ENCODE results near the gene STXBP6. TPM values are rescaled to one million over a fixed set of nuclear protein-coding genes. Genes with fewer than 3 reads are reported as not detected.

Gene STXBP6
- total and polyA plus RNA-seq, 2 of the 13 experiments (the other 11 are each of a cell fraction or from before 2014, with no cell fraction given): 35.3 to 42.8 TPM

DNA sequence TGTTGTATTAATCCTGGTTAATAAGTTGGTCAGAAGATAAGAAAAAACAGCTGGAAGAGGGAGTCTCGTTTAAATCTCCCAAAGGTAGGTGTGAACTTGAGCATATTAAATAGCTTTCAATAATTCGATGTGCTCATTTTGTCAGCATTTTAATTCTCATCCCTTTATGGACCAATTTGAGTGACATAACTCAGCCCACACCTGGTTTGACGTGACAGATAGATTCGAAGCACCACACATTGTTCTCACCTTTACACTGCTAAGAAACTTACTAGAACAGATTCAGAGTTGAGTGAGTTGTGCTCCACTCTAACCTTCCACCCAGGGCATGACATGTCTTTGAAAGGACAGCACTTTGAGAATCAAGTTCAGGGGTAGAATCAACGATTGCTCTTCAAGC is 254.5 kb downstream of the STXBP6 start:
- Histone ChIP-seq H3K4me2 (ENCODE audit: low read depth, low read length) (no peak overlapping the region), H3K27me3 (ENCODE audit: control insufficient read depth in 1 of 2, insufficient read depth in 2 of 2, low read length in 2 of 2) (peaks cover 0 to 3% of the 10 kb centered on the region in 2 experiments; a peak in 1 of 5 replicates), H3K4me3 (replicated peaks in 1 of 3; ENCODE audit: insufficient read depth in 1 of 3, low read depth in 2 of 3, low read length in 3 of 3) (no peak overlapping the region), H3K79me2 (ENCODE audit: insufficient read depth, low read length) (no peaks in the 10 kb centered on the region), H3K36me3 (replicated peaks in 1 of 2; ENCODE audit: control insufficient read depth in 1 of 2, insufficient read depth in 2 of 2, low read length in 2 of 2) (no peaks in the 10 kb centered on the region), H3K9ac (ENCODE audit: insufficient read depth, low read depth, low read length) (no peak overlapping the region), H4K20me1 (ENCODE audit: insufficient read depth, low read length) (no peaks in the 10 kb centered on the region), H3K4me1 (ENCODE audit: insufficient read depth, low read length) (no peaks in the 10 kb centered on the region), H2AFZ (ENCODE audit: low read length) (no peak overlapping the region), H3K9me3 (ENCODE audit: low read length) (no peaks in the 10 kb centered on the region), H3K27ac (ENCODE audit: extremely low read length, insufficient read depth, low read length) (no peak overlapping the region)
- ChIA-PET POLR2A (no interaction called here), CTCF (ENCODE audit: low intra/inter-chr PET ratio, low total read pairs) (no interaction called here)
- no peak for ATAC-seq
- intact Hi-C loops (cut with micrococcal nuclease; ENCODE audit: unreplicated experiment): no loop called here
- no peak for DNase-seq (ENCODE audit: low spot score)
- FAIRE-seq: no peak
- in situ Hi-C loops (cut with HindIII; ENCODE audit: extremely low pct_ligation_motif_present, low pct_unique_long_range_greater_than_20kb): no loop called here
- no TSS peak for BruUV-seq (replicated peaks)
- WGBS (ENCODE audit: low lambda C conversion rate): 24% methylated on average over 5 of the region's 5 CpGs
- no peak for TF ChIP-seq ATAD3A (CRISPR knock-in tag; IDR thresholded peaks at IDR 0.05)
- TF ChIP-seq MZF1 (CRISPR knock-in tag; IDR thresholded peaks at IDR 0.05; ENCODE audit: borderline replicate concordance): no peak
- TF ChIP-seq ZNF12 (CRISPR knock-in tag; IDR thresholded peaks at IDR 0.05): no peak
- TF ChIP-seq, protein P1, sequence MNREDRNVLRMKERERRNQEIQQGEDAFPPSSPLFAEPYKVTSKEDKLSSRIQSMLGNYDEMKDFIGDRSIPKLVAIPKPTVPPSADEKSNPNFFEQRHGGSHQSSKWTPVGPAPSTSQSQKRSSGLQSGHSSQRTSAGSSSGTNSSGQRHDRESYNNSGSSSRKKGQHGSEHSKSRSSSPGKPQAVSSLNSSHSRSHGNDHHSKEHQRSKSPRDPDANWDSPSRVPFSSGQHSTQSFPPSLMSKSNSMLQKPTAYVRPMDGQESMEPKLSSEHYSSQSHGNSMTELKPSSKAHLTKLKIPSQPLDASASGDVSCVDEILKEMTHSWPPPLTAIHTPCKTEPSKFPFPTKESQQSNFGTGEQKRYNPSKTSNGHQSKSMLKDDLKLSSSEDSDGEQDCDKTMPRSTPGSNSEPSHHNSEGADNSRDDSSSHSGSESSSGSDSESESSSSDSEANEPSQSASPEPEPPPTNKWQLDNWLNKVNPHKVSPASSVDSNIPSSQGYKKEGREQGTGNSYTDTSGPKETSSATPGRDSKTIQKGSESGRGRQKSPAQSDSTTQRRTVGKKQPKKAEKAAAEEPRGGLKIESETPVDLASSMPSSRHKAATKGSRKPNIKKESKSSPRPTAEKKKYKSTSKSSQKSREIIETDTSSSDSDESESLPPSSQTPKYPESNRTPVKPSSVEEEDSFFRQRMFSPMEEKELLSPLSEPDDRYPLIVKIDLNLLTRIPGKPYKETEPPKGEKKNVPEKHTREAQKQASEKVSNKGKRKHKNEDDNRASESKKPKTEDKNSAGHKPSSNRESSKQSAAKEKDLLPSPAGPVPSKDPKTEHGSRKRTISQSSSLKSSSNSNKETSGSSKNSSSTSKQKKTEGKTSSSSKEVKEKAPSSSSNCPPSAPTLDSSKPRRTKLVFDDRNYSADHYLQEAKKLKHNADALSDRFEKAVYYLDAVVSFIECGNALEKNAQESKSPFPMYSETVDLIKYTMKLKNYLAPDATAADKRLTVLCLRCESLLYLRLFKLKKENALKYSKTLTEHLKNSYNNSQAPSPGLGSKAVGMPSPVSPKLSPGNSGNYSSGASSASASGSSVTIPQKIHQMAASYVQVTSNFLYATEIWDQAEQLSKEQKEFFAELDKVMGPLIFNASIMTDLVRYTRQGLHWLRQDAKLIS (CRISPR knock-in tag; IDR thresholded peaks at IDR 0.05): no peak
- TF ChIP-seq, protein P2, sequence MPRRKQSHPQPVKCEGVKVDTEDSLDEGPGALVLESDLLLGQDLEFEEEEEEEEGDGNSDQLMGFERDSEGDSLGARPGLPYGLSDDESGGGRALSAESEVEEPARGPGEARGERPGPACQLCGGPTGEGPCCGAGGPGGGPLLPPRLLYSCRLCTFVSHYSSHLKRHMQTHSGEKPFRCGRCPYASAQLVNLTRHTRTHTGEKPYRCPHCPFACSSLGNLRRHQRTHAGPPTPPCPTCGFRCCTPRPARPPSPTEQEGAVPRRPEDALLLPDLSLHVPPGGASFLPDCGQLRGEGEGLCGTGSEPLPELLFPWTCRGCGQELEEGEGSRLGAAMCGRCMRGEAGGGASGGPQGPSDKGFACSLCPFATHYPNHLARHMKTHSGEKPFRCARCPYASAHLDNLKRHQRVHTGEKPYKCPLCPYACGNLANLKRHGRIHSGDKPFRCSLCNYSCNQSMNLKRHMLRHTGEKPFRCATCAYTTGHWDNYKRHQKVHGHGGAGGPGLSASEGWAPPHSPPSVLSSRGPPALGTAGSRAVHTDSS (CRISPR knock-in tag; conservative IDR thresholded peaks at IDR 0.05): no peak
- TF ChIP-seq, protein P3, sequence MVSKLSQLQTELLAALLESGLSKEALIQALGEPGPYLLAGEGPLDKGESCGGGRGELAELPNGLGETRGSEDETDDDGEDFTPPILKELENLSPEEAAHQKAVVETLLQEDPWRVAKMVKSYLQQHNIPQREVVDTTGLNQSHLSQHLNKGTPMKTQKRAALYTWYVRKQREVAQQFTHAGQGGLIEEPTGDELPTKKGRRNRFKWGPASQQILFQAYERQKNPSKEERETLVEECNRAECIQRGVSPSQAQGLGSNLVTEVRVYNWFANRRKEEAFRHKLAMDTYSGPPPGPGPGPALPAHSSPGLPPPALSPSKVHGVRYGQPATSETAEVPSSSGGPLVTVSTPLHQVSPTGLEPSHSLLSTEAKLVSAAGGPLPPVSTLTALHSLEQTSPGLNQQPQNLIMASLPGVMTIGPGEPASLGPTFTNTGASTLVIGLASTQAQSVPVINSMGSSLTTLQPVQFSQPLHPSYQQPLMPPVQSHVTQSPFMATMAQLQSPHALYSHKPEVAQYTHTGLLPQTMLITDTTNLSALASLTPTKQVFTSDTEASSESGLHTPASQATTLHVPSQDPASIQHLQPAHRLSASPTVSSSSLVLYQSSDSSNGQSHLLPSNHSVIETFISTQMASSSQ (IDR thresholded peaks at IDR 0.05; ENCODE audit: low read depth): no peak
- TF ChIP-seq, protein P3 (CRISPR knock-in tag; IDR thresholded peaks at IDR 0.05; ENCODE audit: borderline replicate concordance): no peak

Measured in HepG2 (cell line).